Hematopoietic multipotent progenitor cell treated with erythropoietin and hydrocortisone succinate and interleukin-3 and kit ligand, for 15 days (in vitro differentiated cells): Measurements from ENCODE around the gene ATP5F1D.

Source experiments
- DNase-seq: peaks from one replicate; pipeline ENCODE4 v3.0.0-alpha.2; 2015; ENCODE audit warnings: low spot score

Gene ATP5F1D

DNA sequence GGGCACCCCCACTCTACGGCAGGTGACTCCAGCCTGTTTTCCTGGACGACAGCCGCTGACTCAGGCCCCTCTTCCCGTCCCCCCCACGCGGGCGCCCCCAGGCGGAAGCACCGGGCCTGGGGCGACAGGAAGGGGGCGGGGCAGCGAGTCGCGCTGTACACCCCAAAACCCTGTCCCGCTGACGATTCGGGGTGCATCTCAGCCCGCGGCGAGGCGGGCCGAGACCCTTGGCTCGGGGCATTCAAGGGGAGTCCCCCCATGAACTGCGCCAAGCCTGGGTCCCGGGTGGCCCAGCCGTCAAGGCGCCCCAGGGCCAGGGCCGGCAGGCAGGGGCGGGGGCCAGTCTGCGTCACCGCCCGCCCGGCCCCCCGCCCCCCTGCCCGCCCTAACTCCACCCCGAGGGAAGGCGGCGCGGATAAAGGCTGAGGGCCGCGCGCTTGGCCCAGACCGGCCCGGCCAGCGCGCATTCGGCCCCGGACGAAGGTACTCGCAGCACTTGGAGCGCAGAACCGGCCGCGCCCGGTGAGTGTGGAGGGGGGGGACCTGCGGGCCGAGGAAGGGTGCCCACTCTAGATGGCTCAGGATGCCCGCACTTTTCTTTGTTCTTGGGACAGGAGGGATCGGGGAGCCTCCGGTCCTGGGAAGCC, 6.7 kb downstream of the ATP5F1D start, which contains the start of gene MIDN:
Gene MIDN, plus strand, starts transcription at position 445 of the 647 bp plus-strand sequence. CDS start 1,714 bp downstream, outside the sequence.
- DNase-seq = peak; percentile 57

DNA sequence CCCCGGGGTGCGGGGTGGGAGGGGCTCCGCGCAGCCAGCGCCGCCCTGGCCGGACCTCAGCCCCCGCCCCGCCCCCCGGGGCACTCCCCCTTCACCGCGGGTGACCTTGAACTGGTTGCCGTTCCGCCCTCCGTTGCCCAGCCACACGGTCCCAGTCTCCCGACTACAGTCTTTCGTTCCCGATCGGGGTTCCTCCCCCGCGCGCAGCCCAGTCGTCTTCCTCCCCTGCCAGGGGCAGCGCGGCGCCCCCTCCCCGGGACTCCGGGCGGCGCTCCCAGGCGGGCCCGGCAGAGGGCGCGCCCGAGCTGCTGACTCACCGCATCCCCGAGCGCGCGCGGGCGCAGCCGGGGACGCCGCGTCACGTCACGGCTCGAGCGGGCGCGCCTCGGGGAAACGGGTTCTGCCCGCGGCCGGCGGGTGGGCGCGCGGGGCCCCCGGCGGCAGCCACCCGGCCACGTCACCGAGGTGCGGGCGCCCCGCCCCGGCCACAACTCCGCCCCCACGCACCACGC, 7.3 kb downstream of the ATP5F1D start:
- DNase-seq = peak; percentile 82

DNA sequence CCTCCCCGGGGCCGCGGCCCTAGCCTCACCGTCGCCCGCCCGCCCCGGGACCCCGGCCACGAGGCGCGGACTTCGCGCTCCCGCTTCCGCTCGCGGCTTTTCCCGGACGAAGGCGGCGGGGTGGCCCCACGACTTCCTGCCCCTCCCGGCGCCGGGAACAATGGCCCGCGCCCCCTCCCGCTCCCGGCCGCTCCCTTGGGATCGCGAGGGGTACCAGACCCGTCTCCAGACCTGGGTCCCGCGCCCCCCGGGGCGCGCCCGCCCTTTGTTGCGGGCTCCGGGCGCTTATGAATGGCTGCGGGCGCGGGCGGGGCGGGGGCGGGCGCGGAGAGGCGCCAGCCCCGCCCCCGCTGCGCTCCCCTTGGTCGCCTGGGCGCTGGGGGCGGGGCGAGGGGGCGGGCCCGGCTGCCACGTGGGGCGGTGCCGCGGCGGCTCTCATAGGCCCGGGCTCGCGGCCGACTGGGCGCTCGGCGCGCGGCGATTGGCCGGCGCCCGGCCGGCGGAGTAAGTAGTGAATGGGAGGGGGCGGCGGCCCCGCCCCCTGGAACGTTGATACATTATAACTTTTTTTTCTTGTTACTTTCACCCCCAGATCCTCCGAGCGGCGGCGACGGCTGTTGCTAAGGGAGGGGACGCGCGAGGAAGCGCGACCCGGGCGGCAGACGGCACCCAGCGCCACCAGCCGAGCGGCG, 7.9 kb downstream of the ATP5F1D start:
- DNase-seq = peak; percentile 93

DNA sequence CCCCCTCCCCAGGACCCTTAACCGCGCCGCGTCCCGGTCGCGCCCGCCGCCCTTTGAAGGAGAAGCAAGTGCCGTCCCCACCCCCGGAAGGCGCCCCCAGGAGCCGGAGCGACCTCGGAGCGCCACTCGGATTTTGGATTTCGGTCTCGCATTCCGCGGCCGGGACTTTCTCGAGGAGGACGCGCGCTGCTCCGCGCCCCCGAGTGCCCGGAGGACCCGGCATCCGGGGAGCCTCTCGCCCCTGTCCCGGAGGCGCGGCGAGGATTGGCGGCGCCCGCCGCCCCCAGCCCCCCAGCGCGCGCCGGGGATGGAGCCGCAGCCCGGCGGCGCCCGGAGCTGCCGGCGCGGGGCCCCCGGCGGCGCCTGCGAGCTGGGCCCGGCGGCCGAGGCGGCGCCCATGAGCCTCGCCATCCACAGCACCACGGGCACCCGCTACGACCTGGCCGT, 8.5 kb downstream of the ATP5F1D start:
- no peak for DNase-seq

DNA sequence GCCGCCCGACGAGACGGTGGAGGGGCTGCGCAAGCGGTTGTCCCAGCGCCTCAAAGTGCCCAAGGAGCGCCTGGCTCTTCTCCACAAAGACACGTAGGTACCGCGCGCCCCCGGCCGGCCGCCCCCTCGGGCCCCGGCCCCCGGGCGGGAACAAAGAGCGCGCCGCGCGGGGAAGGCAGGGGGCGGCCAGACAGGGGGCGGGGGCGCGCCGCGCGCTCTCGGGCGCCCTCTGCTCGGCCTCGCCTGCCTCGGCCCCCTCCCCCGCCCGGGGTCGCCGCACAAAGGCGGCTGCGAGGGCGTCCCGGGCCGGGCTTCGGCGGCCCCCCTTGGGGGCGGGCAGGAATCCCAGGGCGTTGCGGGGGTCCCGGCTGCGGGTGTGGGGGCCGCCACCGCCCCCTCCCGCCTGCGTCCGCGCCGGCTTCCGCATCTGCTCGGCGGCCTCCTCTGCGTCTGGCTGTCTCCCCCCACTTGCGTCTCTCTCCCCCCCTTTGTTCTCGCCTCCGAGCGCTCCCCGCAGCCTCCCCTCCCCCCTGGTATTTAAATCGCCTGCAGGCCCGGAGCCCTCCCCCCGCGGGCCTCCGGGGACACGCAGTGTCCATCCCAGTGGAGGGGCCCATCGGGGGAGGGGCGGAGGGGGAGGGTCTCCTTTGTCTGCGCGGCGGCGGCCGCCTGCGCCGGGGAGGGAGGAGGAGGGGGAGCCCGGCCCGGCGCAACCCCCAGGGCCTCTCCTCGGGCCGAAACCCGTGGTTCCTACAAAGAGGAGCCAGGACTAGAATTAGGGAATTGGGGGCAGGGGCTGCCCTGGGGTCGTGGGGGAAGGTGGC, 9.1 kb downstream of the ATP5F1D start:
- no peak for DNase-seq

DNA sequence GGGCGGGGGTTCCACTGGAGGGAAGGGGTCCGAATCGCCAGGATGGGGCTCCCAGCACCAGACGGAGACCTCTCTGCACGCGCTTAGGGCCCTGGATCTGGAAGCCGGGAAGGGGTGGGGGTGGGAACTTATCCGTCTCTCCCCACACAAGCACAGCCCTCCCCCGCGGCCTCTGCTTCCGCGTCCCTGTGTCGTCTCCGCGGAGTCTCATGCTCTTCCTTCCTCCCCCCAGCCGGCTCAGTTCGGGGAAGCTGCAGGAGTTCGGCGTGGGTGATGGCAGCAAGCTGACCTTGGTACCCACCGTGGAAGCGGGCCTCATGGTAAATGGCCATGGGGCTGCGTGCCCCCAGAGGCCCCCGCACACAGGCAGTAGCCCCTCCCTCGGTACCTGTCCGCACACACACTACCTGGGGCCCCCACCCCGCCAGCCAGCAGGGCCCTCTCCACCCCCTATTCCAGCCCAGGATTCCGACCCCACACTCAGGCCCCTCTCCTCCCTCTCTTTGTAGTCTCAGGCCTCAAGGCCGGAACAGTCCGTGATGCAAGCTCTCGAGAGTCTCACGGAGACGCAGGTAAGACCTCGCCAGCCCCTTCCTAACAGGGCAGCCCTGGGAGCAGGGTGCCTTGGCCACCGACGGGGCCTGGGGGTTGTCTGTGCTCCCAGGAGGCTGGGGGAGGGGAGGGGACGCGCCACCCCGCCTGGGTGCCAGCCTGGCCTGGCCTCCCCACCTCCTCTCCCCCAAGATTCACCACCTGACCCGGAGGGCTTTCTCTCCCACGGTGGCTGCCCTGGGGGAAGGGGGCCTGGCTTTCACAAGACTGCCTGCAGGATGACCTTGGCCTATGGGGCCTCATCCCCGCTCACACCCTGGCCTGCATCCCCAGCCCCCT, 10.0 kb downstream of the ATP5F1D start:
- DNase-seq = peak; percentile 59

DNA sequence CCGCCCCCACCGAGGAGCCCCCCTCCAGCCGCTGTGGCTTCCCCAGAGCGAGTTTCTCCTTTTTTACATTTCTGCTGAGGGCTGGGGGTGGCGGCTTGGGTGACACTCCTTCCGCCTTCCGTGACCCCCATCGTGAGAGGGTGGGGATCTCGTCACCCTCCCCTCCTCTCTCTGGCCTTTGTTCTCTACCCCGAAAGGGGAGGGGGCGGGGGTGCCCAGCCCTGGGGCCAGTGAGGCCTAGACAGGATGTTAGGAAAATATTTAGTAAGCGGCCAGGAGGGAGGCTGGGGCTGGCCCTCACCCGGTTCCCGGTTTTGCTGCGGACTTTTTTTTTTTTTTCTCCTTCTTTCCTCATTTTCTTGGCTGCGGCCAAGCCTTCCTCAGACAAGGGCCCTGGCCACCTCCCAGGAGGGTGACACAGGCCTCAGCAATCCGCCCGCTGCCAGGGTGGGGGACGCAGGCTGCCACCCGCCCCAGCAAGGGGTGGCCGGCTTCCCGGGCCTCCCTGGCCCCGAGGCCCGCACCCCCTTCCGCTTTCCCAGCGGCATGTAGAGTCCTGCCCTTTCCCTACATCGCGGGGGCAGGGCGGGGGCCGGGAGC, 10.8 kb downstream of the ATP5F1D start:
- DNase-seq = peak; percentile 56

DNA sequence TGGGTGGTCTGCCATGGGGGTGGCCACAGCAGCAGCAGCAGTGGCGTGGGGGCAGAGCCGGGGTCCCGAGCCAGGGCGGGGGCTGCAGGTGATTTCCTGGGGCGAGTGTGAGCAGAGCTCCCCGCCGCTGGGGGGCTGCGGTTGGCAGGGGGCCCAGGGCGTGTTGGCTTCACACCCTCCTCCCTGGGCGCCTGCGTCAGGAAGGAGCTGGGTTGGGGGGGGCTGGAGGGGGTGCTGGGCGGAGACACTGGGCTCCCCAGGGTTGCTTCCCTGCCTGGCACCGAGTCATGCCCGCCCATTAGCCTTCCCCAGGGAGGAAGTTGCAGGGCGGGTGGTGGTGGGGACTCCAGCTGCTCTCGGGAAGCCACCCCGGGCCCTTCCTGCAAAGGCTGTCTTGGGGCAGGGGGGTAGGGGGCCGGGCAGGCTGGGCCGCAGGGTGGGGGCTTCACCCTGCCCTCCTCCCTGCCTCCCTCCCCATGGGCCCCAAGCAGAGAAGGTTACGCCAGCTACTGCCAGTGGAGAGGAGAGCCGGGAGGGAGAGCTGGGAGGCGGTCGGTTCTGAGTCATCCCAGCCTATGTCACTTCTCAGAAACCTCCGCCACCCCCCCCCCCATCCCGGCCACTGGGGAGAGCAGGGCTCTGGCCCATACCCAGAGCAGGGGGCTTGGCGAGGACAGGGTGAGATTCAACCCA, 11.4 kb downstream of the ATP5F1D start:
- peak; percentile 75 for DNase-seq

DNA sequence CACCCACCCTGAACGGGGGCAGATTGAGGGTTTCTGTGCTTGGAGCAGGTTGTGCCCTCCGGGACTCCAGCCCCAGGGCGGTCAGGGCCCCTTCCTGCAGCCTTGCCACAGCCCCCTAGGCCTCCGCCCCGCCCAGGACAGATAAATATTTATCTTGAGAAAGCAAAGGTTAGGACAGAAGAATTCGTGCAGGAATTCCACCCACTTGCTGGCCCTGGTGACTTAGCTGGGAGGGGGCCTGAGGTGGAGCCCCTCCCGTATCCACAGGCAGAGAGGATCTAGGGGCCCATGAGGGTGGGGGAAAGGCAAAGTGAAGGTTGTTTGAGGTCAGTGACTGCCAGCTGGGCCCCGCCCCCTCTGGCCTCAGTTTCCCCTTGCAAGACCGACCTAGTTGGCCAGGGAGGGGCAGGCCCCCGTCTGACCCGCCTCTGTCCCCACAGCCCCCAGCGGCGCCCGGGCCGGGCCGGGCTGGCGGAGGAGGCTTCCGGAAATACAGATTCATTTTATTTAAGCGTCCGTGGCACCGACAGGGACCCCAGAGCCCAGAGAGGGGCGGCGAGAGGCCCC, 12.0 kb downstream of the ATP5F1D start:
- no peak for DNase-seq

DNA sequence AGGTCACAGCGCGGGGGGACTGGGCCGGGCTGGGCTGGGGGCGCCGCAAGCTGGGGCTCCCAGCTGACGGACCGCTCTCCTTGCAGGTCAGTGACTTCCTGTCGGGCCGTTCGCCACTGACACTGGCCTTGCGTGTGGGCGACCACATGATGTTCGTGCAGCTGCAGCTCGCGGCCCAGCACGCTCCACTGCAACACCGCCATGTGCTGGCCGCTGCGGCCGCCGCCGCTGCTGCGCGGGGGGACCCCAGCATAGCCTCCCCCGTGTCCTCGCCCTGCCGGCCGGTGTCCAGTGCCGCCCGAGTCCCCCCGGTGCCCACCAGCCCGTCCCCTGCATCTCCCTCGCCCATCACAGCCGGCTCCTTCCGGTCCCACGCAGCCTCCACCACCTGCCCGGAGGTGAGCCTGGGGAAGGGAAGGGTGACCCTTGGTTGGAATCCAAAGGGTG, 12.6 kb downstream of the ATP5F1D start:
- DNase-seq = no peak

DNA sequence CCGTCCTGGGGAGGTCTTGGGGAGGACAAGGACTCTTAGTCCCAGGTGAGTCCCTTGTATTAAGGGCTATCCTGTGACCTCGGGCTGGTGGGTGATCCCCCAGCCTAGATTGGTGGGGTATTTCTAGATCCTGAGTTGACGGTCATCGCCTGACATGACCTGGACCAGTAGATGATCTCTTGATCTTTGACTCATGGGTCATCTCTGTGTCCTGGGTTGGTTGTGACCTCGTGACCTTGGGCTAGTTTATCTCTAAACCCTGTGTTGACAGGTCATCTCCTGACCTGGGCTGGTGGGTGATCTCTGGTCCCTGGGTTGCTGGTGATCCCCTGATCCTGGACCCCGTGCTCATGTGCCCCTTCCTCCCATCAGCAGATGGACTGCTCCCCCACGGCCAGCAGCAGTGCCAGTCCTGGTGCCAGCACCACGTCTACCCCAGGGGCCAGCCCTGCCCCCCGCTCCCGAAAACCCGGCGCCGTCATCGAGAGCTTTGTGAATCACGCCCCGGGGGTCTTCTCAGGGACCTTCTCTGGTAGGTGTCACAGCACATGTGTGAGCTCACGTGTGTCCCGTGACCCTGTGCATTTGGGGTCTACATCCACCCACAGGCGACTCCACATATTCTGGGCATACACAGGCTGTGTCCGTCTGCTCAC, 13.1 kb downstream of the ATP5F1D start:
- DNase-seq = no peak

DNA sequence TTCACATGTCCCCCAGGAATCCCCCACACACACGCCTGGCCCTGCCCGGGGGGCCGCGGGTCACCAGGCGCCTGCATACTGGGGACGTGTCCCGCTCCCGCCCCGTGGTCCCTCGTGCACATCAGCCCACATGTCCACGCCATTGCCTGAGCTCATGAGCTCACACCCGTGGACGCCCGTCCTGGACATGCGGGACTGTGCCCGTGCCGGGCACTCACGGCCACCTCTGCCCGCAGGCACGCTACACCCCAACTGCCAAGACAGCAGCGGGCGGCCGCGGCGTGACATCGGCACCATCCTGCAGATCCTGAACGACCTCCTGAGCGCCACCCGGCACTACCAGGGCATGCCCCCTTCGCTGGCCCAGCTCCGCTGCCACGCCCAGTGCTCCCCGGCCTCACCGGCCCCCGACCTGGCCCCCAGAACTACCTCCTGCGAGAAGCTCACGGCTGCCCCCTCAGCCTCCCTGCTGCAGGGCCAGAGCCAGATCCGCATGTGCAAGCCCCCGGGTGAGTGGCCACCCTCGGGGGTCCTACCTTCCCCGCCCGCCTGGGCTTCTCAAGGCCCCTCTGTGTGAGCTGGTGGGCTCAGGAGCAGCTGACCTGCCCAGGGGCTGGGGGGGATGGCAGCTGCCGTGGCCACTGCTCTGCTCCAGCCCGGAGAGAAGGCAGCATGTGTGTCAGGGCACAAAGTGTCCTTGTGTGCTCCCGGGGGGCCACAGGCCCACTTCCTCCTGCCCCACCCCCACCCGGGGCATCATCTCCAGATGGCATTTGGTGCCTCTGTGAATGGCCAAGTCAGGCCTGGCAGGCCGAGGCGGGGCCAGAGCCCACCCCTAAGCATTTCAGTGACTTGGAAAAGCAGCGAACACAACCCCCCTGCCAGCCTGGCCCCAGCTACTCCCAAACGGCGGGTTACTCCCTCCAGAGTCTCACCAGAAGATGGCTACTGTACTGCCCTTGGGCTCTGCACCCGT, 13.9 kb downstream of the ATP5F1D start:
- no peak for DNase-seq

DNA sequence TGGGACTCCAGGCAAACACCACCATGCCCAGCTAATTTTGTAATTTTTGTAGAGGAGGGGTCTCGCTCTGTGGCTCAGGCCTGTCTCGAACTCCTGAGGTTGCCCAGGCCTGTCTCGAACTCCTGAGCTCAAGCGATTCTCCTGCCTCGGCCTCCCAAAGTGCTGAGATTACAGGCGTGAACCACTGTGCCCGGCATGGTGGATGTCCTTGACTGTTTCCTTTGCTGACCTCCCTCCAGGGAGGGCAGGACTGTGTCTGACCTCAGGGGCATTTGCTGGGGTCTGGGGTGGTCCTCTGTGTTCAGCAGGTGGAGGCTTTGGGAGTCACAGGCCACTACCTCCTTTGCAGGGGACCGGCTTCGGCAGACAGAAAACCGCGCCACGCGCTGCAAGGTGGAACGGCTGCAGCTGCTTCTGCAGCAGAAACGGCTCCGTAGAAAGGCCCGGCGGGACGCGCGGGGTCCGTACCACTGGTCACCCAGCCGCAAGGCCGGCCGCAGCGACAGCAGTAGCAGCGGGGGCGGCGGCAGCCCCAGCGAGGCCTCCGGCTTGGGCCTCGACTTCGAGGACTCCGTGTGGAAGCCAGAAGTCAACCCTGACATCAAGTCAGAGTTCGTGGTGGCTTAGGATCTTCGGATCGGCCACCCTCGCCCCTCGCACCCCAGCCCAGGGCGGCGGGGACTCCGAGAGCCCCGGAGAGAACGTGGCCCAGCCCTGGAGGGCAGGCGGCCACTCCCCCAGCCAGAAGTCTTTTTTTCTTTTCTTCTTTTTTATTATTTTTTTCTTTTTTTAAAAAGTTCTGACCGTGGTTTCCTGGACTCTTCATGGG, 15.3 kb downstream of the ATP5F1D start:
- DNase-seq = no peak

DNA sequence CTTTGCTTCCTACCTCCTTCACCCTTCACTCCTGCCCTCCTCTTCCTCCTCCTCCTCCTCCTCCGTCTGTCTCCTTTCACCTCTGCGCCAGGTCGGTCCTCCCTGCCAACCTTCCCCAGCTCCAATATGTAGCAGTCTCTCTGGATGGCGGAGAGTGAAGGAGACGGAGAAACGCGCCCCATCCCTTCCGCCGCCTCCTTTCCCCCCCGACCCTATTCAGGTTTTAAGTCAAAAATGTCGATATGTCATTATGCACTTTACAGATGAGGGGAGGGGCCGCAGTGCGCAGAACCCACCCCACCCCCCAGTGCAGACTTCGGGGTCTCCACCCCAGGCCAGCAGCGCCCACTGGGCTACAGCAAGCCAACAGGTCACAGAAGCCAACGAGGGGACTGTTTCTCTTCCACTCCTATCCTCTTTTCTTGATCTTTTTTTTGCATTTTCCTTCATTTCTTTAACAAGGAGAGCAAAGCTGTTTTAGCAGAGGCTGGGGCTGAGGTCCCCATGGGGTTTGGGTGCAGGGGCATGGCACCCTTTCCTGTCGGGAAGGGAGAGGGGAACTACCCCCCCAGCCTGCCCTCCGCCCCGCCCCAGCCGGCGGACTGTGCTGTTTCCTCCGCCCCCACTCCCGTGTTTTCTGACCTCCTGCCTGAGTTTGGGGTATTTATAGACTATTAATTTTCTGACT, 16.1 kb downstream of the ATP5F1D start:
- DNase-seq = no peak

DNA sequence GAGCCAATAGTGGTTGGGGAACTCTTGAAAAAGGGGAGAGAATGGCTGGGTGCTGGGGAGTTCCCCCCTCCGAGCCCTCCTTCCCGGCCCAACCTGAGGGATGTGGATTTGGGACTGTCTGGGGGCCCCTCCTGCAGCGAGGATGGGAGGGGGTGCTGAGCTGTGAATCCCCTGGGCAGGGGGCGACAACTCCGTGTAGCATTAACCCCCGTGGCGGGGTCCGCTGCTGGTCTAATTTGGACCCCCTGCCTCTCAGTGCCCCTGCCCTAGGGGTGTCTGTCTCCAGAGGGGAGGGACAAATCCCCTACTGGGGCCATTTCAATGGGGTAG, 16.6 kb downstream of the ATP5F1D start:
- no peak for DNase-seq

DNA sequence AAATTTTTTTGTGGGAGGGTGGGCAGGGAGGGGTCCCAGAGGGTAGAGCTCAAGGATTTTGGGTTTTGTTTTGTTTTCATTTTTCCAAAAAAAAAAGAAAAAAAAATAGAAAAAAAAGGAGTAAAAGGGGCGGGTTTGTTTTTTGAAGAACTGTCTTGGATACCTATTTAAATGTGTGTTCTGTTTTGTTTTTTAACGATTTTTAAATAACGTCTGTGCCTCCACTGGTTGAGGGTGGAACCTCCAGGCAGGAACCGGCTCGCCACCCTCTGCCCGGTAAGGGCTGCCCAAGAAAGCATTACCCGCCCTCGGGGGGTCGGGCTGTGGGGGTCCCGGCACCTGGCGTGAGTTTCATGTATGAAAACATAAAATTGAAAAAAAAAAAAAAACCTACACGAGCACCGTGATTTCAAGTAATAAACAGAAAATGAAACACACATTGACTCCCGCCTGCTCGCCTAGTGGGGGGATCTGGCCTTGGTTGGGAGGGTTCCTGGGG, 17.2 kb downstream of the ATP5F1D start:
- no peak for DNase-seq
